ENCODE measurements around the gene PRKAA2.
"Not testable (repeated sequence)": the region's sequence is repeated elsewhere in the genome, so short reads cannot be mapped to it uniquely, and the experiment has no call there.

Gene PRKAA2

GRCh38 chr1:56644919-56645676 lies at the start of gene PRKAA2:
Gene PRKAA2, plus strand, starts transcription at chr1:56645314. Its CDS starts 74 bp downstream, at chr1:56645388.
- DNase-seq (ENCODE audit: low read depth in 1 of 2, low spot score in 1 of 2) = no peak

- not testable (repeated sequence) for DNase-seq (ENCODE audit: low read depth in 1 of 2, low spot score in 1 of 2)
These were observed 49.5 kb upstream of the PRKAA2 start for GRCh38 chr1:56595397-56596191.

GRCh38 chr1:56610097-56610496 lies 35.0 kb upstream of the PRKAA2 start:
- DNase-seq (ENCODE audit: low read depth in 1 of 2, low spot score in 1 of 2) = not testable (repeated sequence)

GRCh38 chr1:56610770-56611169 lies 34.3 kb upstream of the PRKAA2 start:
- not testable (repeated sequence) for DNase-seq (ENCODE audit: low read depth in 1 of 2, low spot score in 1 of 2)

GRCh38 chr1:56617141-56617540 lies 28.0 kb upstream of the PRKAA2 start:
- DNase-seq (ENCODE audit: low read depth in 1 of 2, low spot score in 1 of 2) = no peak

- DNase-seq (ENCODE audit: low read depth in 1 of 2, low spot score in 1 of 2) = no peak
These were observed 19.2 kb upstream of the PRKAA2 start for GRCh38 chr1:56625819-56626440.

GRCh38 chr1:56626546-56626945 lies 18.6 kb upstream of the PRKAA2 start:
- DNase-seq (ENCODE audit: low read depth in 1 of 2, low spot score in 1 of 2) = no peak

GRCh38 chr1:56627019-56627635 lies 18.0 kb upstream of the PRKAA2 start:
- no peak for DNase-seq (ENCODE audit: low read depth in 1 of 2, low spot score in 1 of 2)

- no peak for DNase-seq (ENCODE audit: low read depth in 1 of 2, low spot score in 1 of 2)
These were observed 17.5 kb upstream of the PRKAA2 start for GRCh38 chr1:56627636-56628039.

- no peak for DNase-seq (ENCODE audit: low read depth in 1 of 2, low spot score in 1 of 2)
These were observed 14.3 kb upstream of the PRKAA2 start for GRCh38 chr1:56630786-56631185.

GRCh38 chr1:56631901-56632300 lies 13.2 kb upstream of the PRKAA2 start:
- DNase-seq (ENCODE audit: low read depth in 1 of 2, low spot score in 1 of 2) = no peak

- no peak for DNase-seq (ENCODE audit: low read depth in 1 of 2, low spot score in 1 of 2)
These were observed 10.1 kb upstream of the PRKAA2 start for GRCh38 chr1:56634981-56635380.

- no peak for DNase-seq (ENCODE audit: low read depth in 1 of 2, low spot score in 1 of 2)
These were observed 6.9 kb upstream of the PRKAA2 start for GRCh38 chr1:56638248-56638647.

GRCh38 chr1:56639211-56639610 lies 5.9 kb upstream of the PRKAA2 start:
- no peak for DNase-seq (ENCODE audit: low read depth in 1 of 2, low spot score in 1 of 2)

- DNase-seq (ENCODE audit: low read depth in 1 of 2, low spot score in 1 of 2) = no peak
These were observed 1.5 kb upstream of the PRKAA2 start for GRCh38 chr1:56643661-56644060.

GRCh38 chr1:56644064-56644918 lies 823 bp upstream of the PRKAA2 start:
- no peak for DNase-seq (ENCODE audit: low read depth in 1 of 2, low spot score in 1 of 2)

GRCh38 chr1:56645677-56646305 lies 677 bp downstream of the PRKAA2 start:
- no peak for DNase-seq (ENCODE audit: low read depth in 1 of 2, low spot score in 1 of 2)

GRCh38 chr1:56646611-56647010 lies 1.5 kb downstream of the PRKAA2 start:
- no peak for DNase-seq (ENCODE audit: low read depth in 1 of 2, low spot score in 1 of 2)

GRCh38 chr1:56647106-56647505 lies 2.0 kb downstream of the PRKAA2 start:
- no peak for DNase-seq (ENCODE audit: low read depth in 1 of 2, low spot score in 1 of 2)

- DNase-seq (ENCODE audit: low read depth in 1 of 2, low spot score in 1 of 2) = no peak
These were observed 3.4 kb downstream of the PRKAA2 start for GRCh38 chr1:56648546-56648945.
